ENCODE measurements around the gene ARHGAP31.

Gene ARHGAP31

GRCh38 chr3:119444590-119444989, 150.4 kb downstream of the ARHGAP31 start:
- no peak for DNase-seq

GRCh38 chr3:119453822-119454221, 159.6 kb downstream of the ARHGAP31 start:
- DNase-seq, result no peak

- no peak for DNase-seq
Observed at GRCh38 chr3:119456469-119456868, 162.3 kb downstream of the ARHGAP31 start.

- no peak for DNase-seq
Observed at GRCh38 chr3:119457246-119457645, 163.1 kb downstream of the ARHGAP31 start.

- DNase-seq, result peak; percentile 99
Observed at GRCh38 chr3:119463171-119464169, 169.3 kb downstream of the ARHGAP31 start, which contains the start of gene TMEM39A. TSS of gene TMEM39A (minus strand) at chr3:119463615. CDS start at chr3:119462074, 1,541 bp downstream.

GRCh38 chr3:119468041-119468440, 173.9 kb downstream of the ARHGAP31 start:
- no peak for DNase-seq

- peak; percentile 11 for DNase-seq
Observed at GRCh38 chr3:119469418-119470189, 175.4 kb downstream of the ARHGAP31 start.
